SK-N-SH (cell line): ENCODE measurements around the gene STX11. TPM values are rescaled to one million over a fixed set of nuclear protein-coding genes. Genes with fewer than 3 reads are reported as not detected.

Experiments
- CTCF ChIA-PET: fragments of 300-600, 350-600 bp; formaldehyde crosslinking; extraction: SDS; loops from one replicate; lab custom pipeline; 2021; lab: Yijun Ruan, JAX
- POLR2A ChIA-PET: fragments of 350-600 bp; sonication (Branson Sonifier 250); formaldehyde crosslinking; extraction: SDS; loops from one replicate; lab custom pipeline; 2020; ENCODE audit warnings: antibody characterized with exemption, inconsistent platforms; lab: Yijun Ruan, JAX
- DNase-seq: peaks from one replicate; pipeline ENCODE4 v3.0.0; 2012
- H2AFZ ChIP-seq: fragments of 200-600 bp; sonication (generic); 2 replicates; pipeline ENCODE4 v1.8.1; 2016; ENCODE audit warnings: antibody characterized with exemption, mild to moderate bottlenecking, low read depth
- H3F3A ChIP-seq: fragments of 200-600 bp; sonication (generic); replicated peaks from 2 replicates; pipeline ENCODE3; 2016; ENCODE audit warnings: antibody characterized with exemption, mild to moderate bottlenecking; ENCODE audit not compliant: insufficient read depth
- H3K27ac ChIP-seq, 2 experiments: fragments of 200-500 bp in 1 of 2; fragments of 200-600 bp in 1 of 2; sonication (Bioruptor generic) in 1 of 2; sonication (generic), shearing (Covaris generic) in 1 of 2; 2 replicates each; pipeline versions ENCODE4 v1.5.1 to v1.6.1; 2014 to 2016; ENCODE audit warnings: low read depth in 2 of 2, inconsistent platforms in 1 of 2, low read length in 1 of 2, mild to moderate bottlenecking in 1 of 2, mixed read lengths in 1 of 2
- H3K27me3 ChIP-seq: fragments of 200-600 bp; sonication (generic), shearing (Covaris generic); 2 replicates; pipeline ENCODE4 v1.6.1; 2016; ENCODE audit warnings: mixed run types; ENCODE audit not compliant: insufficient read depth
- H3K36me3 ChIP-seq, 2 experiments: fragments of 200-500 bp in 1 of 2; fragments of 200-600 bp in 1 of 2; sonication (Bioruptor generic) in 1 of 2; sonication (generic) in 1 of 2; replicated peaks in 1 of 2; 2 replicates each; pipeline versions ENCODE3 to v1.5.1; 2014 to 2016; ENCODE audit warnings: low read length in 1 of 2, mild to moderate bottlenecking in 1 of 2; ENCODE audit not compliant: insufficient read depth in 2 of 2, control insufficient read depth in 1 of 2
- H3K4me1 ChIP-seq, 2 experiments: fragments of 200-500 bp in 1 of 2; fragments of 200-600 bp in 1 of 2; sonication (Bioruptor generic) in 1 of 2; sonication (generic), shearing (Covaris generic) in 1 of 2; 2 replicates each; pipeline versions ENCODE4 v1.5.1 to v1.6.1; 2014 to 2016; ENCODE audit warnings: low read depth in 1 of 2, low read length in 1 of 2, mixed run types in 1 of 2; ENCODE audit not compliant: insufficient read depth in 2 of 2, control insufficient read depth in 1 of 2
- H3K4me2 ChIP-seq: fragments of 200-600 bp; sonication (generic), shearing (Covaris generic); 2 replicates; pipeline ENCODE4 v1.6.1; 2017; ENCODE audit warnings: mixed run types
- H3K4me3 ChIP-seq, 2 experiments: fragments of 200-500 bp in 1 of 2; fragments of 200-600 bp in 1 of 2; sonication (Bioruptor generic) in 1 of 2; sonication (generic), shearing (Covaris generic) in 1 of 2; 2 replicates each; pipeline versions ENCODE4 v1.5.1 to v1.8.1; 2014 to 2016; ENCODE audit warnings: low read depth in 2 of 2, inconsistent platforms in 1 of 2, low read length in 1 of 2, mild to moderate bottlenecking in 1 of 2, mixed read lengths in 1 of 2, moderate library complexity in 1 of 2
- H3K79me2 ChIP-seq: fragments of 200-600 bp; sonication (generic); 2 replicates; pipeline ENCODE4 v1.8.1; 2017; ENCODE audit warnings: mild to moderate bottlenecking; ENCODE audit not compliant: insufficient read depth
- H3K9ac ChIP-seq: fragments of 200-600 bp; sonication (generic); 2 replicates; pipeline ENCODE4 v1.6.1; 2017; ENCODE audit warnings: mixed run types
- H3K9me2 ChIP-seq: fragments of 200-600 bp; sonication (generic); 2 replicates; pipeline ENCODE4 v1.6.1; 2017; ENCODE audit warnings: mixed run types
- H3K9me3 ChIP-seq: fragments of 200-600 bp; sonication (generic); 2 replicates; pipeline ENCODE4 v1.6.1; 2017; ENCODE audit warnings: mixed run types, mild to moderate bottlenecking, moderate library complexity
- H4K20me1 ChIP-seq: fragments of 200-600 bp; sonication (generic); 2 replicates; pipeline ENCODE4 v1.6.1; 2017; ENCODE audit warnings: mild to moderate bottlenecking, mixed run types; ENCODE audit not compliant: insufficient read depth
- CHD2 ChIP-seq: fragments of 150-350 bp; IDR thresholded peaks from 2 replicates; pipeline ENCODE4 v1.6.1; 2018; ENCODE audit warnings: low read length; ENCODE audit not compliant: partially characterized antibody
- ELF1 ChIP-seq: IDR thresholded peaks from 2 replicates; pipeline ENCODE4 v1.4.0; 2012
- FOSL2 ChIP-seq: IDR thresholded peaks from 2 replicates; pipeline ENCODE4 v1.4.0; 2012; ENCODE audit warnings: low read depth, mild to moderate bottlenecking, moderate library complexity, borderline replicate concordance
- FOXM1 ChIP-seq: IDR thresholded peaks from 2 replicates; pipeline ENCODE4 v1.4.0; 2012; ENCODE audit warnings: low read depth, mild to moderate bottlenecking
- GATA2 ChIP-seq: sonication (generic); formaldehyde crosslinking; IDR thresholded peaks from 2 replicates; pipeline ENCODE4 v1.5.0; 2020; ENCODE audit warnings: mild to moderate bottlenecking, missing genetic modification reagents
- JUND ChIP-seq: IDR thresholded peaks from 2 replicates; pipeline ENCODE4 v1.4.0; 2012
- MXI1 ChIP-seq: IDR thresholded peaks from 2 replicates; pipeline ENCODE4 v1.6.1; 2012; ENCODE audit warnings: mild to moderate bottlenecking, low read depth, low read length, improper control_type of control experiment
- RCOR1 ChIP-seq: fragments of 150-350 bp; IDR thresholded peaks from 2 replicates; pipeline ENCODE4 v1.6.1; 2017; ENCODE audit warnings: antibody characterized with exemption, low read length
- SMC3 ChIP-seq: IDR thresholded peaks from 2 replicates; pipeline ENCODE4 v1.6.1; 2012; ENCODE audit warnings: low read depth, low read length, improper control_type of control experiment
- TAF1 ChIP-seq: IDR thresholded peaks from 2 replicates; pipeline ENCODE4 v1.6.1; 2012; ENCODE audit warnings: low read depth, mild to moderate bottlenecking, low read length, moderate library complexity, borderline replicate concordance
- WGBS: methylation state at CpG from one replicate; pipeline ENCODE4 v1.1.6; 2017; ENCODE audit warnings: low lambda C conversion rate; 5-methylcytosine and 5-hydroxymethylcytosine counted together
- polyA plus RNA-seq, 3 experiments: library from polyadenylated mRNA; depleted of rRNA; stranded (reverse); fragments of >200 nt; gene quantifications; 2 replicates each; pipeline ENCODE4 v1.2.3, GENCODE V29; 2012
- TF ChIP-seq, protein P1 (sequence below): IDR thresholded peaks from 2 replicates; pipeline ENCODE4 v1.4.0; 2012; ENCODE audit warnings: low read depth, borderline replicate concordance
- TF ChIP-seq, protein P2 (sequence below): fragments of 150-350 bp; IDR thresholded peaks from 2 replicates; pipeline ENCODE4 v1.6.1; 2017; ENCODE audit warnings: antibody characterized with exemption, low read length, low read depth, borderline replicate concordance
- TF ChIP-seq, protein P3 (sequence below): IDR thresholded peaks from 2 replicates; pipeline ENCODE4 v1.4.0; 2012; ENCODE audit warnings: low read depth
- TF ChIP-seq, protein P4 (sequence below): IDR thresholded peaks from 2 replicates; pipeline ENCODE4 v1.6.1; 2012; ENCODE audit warnings: mild to moderate bottlenecking, low read depth, low read length, moderate library complexity

STX11 gene
- polyA plus RNA-seq, 1 of the 3 experiments (the other 2 are of a cell fraction), result 0.15 TPM

DNA sequence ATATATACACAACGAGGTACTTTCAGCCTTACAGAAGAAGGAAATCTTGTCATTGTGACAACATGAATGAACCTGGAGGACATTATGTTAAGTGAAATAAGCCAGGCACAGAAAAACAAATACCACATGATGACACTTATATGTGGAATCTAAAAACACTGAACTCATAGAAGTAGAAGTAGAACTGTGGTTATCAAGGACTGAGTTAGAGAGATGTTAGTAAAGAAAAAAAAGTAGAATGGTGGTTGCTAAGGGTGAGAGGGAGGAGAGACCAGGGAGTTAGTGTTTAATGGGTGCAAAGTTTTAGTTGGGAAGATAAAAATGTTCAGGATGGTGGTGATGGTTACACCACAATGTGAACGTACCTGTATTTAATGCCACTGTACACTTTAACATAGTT lies 4.8 kb upstream of the STX11 start:
- H2AFZ ChIP-seq, result no peak overlapping the region
- no peaks in the 10 kb centered on the region for H3K36me3 ChIP-seq
- no peak overlapping the region for H3K27ac ChIP-seq
- CTCF ChIA-PET, result interaction anchor here (0.6 kb wide), 1 partner anchor 481 kb away, joined by 3 read pairs; no protein-coding TSS in a partner anchor
- TF ChIP-seq RCOR1 (no peak), GATA2 (CRISPR knock-in tag) (no peak), FOSL2 (no peak), TAF1 (no peak), ELF1 (no peak), CHD2 (no peak), JUND (no peak), FOXM1 (no peak), MXI1 (no peak), SMC3 (no peak)
- TF ChIP-seq, protein P1, sequence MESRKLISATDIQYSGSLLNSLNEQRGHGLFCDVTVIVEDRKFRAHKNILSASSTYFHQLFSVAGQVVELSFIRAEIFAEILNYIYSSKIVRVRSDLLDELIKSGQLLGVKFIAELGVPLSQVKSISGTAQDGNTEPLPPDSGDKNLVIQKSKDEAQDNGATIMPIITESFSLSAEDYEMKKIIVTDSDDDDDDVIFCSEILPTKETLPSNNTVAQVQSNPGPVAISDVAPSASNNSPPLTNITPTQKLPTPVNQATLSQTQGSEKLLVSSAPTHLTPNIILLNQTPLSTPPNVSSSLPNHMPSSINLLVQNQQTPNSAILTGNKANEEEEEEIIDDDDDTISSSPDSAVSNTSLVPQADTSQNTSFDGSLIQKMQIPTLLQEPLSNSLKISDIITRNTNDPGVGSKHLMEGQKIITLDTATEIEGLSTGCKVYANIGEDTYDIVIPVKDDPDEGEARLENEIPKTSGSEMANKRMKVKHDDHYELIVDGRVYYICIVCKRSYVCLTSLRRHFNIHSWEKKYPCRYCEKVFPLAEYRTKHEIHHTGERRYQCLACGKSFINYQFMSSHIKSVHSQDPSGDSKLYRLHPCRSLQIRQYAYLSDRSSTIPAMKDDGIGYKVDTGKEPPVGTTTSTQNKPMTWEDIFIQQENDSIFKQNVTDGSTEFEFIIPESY, result no peak
- TF ChIP-seq, protein P2, sequence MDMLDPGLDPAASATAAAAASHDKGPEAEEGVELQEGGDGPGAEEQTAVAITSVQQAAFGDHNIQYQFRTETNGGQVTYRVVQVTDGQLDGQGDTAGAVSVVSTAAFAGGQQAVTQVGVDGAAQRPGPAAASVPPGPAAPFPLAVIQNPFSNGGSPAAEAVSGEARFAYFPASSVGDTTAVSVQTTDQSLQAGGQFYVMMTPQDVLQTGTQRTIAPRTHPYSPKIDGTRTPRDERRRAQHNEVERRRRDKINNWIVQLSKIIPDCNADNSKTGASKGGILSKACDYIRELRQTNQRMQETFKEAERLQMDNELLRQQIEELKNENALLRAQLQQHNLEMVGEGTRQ, result no peak
- TF ChIP-seq, protein P3, sequence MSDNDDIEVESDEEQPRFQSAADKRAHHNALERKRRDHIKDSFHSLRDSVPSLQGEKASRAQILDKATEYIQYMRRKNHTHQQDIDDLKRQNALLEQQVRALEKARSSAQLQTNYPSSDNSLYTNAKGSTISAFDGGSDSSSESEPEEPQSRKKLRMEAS, result no peak
- TF ChIP-seq, protein P4, sequence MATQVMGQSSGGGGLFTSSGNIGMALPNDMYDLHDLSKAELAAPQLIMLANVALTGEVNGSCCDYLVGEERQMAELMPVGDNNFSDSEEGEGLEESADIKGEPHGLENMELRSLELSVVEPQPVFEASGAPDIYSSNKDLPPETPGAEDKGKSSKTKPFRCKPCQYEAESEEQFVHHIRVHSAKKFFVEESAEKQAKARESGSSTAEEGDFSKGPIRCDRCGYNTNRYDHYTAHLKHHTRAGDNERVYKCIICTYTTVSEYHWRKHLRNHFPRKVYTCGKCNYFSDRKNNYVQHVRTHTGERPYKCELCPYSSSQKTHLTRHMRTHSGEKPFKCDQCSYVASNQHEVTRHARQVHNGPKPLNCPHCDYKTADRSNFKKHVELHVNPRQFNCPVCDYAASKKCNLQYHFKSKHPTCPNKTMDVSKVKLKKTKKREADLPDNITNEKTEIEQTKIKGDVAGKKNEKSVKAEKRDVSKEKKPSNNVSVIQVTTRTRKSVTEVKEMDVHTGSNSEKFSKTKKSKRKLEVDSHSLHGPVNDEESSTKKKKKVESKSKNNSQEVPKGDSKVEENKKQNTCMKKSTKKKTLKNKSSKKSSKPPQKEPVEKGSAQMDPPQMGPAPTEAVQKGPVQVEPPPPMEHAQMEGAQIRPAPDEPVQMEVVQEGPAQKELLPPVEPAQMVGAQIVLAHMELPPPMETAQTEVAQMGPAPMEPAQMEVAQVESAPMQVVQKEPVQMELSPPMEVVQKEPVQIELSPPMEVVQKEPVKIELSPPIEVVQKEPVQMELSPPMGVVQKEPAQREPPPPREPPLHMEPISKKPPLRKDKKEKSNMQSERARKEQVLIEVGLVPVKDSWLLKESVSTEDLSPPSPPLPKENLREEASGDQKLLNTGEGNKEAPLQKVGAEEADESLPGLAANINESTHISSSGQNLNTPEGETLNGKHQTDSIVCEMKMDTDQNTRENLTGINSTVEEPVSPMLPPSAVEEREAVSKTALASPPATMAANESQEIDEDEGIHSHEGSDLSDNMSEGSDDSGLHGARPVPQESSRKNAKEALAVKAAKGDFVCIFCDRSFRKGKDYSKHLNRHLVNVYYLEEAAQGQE, result no peak
- TF ChIP-seq, all 33 proteins: peak for 0
- H3F3A ChIP-seq, result no peaks in the 10 kb centered on the region
- POLR2A ChIA-PET, result no interaction called here
- no peak for DNase-seq
- no peaks in the 10 kb centered on the region for H3K79me2 ChIP-seq
- H3K9me3 ChIP-seq, result peaks cover 8% of the 10 kb centered on the region; the same call in 1 of the 2 replicates
- 24% methylated on average over 2 of the region's 2 CpGs for WGBS
- no peaks in the 10 kb centered on the region for H3K9me2 ChIP-seq
- no peak overlapping the region for H3K9ac ChIP-seq
- H3K4me1 ChIP-seq, result peaks cover 0 to 5% of the 10 kb centered on the region in 2 experiments; a peak in 1 of 4 replicates
- H3K4me3 ChIP-seq, result no peak overlapping the region
- H3K27me3 ChIP-seq, result peaks cover 30% of the 10 kb centered on the region
- no peaks in the 10 kb centered on the region for H4K20me1 ChIP-seq
- H3K4me2 ChIP-seq, result no peak overlapping the region
